ENCODE data around the gene VAV3.

VAV3 gene

GRCh38 chr1:107926436-107927080, 38.4 kb downstream of the VAV3 start:
- Histone ChIP-seq H3K4me3 (replicated peaks; ENCODE audit: insufficient read depth, low read length) (no peak overlapping the region), H3K27ac (replicated peaks) (no peak overlapping the region), H3K27me3 (ENCODE audit: insufficient read depth, poor library complexity, severe bottlenecking) (no peaks in the 10 kb centered on the region)
- DNase-seq (ENCODE audit: low read depth in 1 of 2, low spot score in 1 of 2) = peak in 1 of 2 experiments; percentile 65
- TF ChIP-seq REST (IDR thresholded peaks at IDR 0.05; ENCODE audit: insufficient replicate concordance, low read depth) (no peak), GABPA (IDR thresholded peaks at IDR 0.05; ENCODE audit: low read depth) (no peak), CTCF (IDR thresholded peaks at IDR 0.05; ENCODE audit: insufficient read depth, low read length) (no peak), POLR2AphosphoS5 (IDR thresholded peaks at IDR 0.05; ENCODE audit: low read depth) (no peak), SPI1 (IDR thresholded peaks at IDR 0.05; ENCODE audit: borderline replicate concordance, low read depth) (no peak)

DNA sequence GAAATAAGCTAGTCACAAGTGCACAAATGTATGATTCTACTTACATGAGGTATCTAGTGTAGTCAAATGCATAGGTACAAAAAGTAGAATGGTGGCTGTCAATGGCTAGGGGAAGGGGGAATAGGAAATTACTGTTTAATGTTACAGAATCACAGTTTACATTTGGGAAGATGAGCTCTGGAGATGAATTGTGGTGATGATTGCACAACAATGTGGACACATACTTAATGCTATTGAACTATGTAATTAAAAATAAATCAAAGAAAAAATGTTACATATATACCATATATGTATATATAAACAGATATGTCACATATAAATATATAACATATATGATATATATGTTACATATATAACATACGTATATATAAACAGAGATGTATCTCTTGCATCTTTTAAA, 39.4 kb downstream of the VAV3 start:
- no peak for DNase-seq (ENCODE audit: low read depth in 1 of 2, low spot score in 1 of 2)
- no peak overlapping the region for H3K4me3 ChIP-seq (replicated peaks; ENCODE audit: insufficient read depth, low read length)
- no peaks in the 10 kb centered on the region for H3K27me3 ChIP-seq (ENCODE audit: insufficient read depth, poor library complexity, severe bottlenecking)
- no peak overlapping the region for H3K27ac ChIP-seq (replicated peaks)
- TF ChIP-seq GABPA (IDR thresholded peaks at IDR 0.05; ENCODE audit: low read depth) (no peak), REST (IDR thresholded peaks at IDR 0.05; ENCODE audit: insufficient replicate concordance, low read depth) (no peak), SPI1 (IDR thresholded peaks at IDR 0.05; ENCODE audit: borderline replicate concordance, low read depth) (no peak), CTCF (IDR thresholded peaks at IDR 0.05; ENCODE audit: insufficient read depth, low read length) (no peak), POLR2AphosphoS5 (IDR thresholded peaks at IDR 0.05; ENCODE audit: low read depth) (no peak)

- no peak for DNase-seq (ENCODE audit: low read depth in 1 of 2, low spot score in 1 of 2)
- H3K4me3 ChIP-seq (replicated peaks; ENCODE audit: insufficient read depth, low read length) = no peak overlapping the region
- no peak for TF ChIP-seq SPI1 (IDR thresholded peaks at IDR 0.05; ENCODE audit: borderline replicate concordance, low read depth)
- TF ChIP-seq GABPA (IDR thresholded peaks at IDR 0.05; ENCODE audit: low read depth) = no peak
- no peak for TF ChIP-seq CTCF (IDR thresholded peaks at IDR 0.05; ENCODE audit: insufficient read depth, low read length)
- TF ChIP-seq POLR2AphosphoS5 (IDR thresholded peaks at IDR 0.05; ENCODE audit: low read depth) = no peak
- no peak for TF ChIP-seq REST (IDR thresholded peaks at IDR 0.05; ENCODE audit: insufficient replicate concordance, low read depth)
- H3K27ac ChIP-seq (replicated peaks) = peak overlapping the region; percentile 53
- H3K27me3 ChIP-seq (ENCODE audit: insufficient read depth, poor library complexity, severe bottlenecking) = no peaks in the 10 kb centered on the region
Measured at GRCh38 chr1:107920999-107921398, 44.0 kb downstream of the VAV3 start.
